UCSD-AML1 (cell line): ENCODE measurements around the gene MTMR4.
"Not testable (repeated sequence)": the region's sequence is repeated elsewhere in the genome, so short reads cannot be mapped to it uniquely, and the experiment has no call there.

Experiments used
- DNase-seq: peaks from one replicate; lab custom pipeline; 2025; ENCODE audit not compliant: unreplicated experiment; lab: John Stamatoyannopoulos, UW

MTMR4 gene

DNA sequence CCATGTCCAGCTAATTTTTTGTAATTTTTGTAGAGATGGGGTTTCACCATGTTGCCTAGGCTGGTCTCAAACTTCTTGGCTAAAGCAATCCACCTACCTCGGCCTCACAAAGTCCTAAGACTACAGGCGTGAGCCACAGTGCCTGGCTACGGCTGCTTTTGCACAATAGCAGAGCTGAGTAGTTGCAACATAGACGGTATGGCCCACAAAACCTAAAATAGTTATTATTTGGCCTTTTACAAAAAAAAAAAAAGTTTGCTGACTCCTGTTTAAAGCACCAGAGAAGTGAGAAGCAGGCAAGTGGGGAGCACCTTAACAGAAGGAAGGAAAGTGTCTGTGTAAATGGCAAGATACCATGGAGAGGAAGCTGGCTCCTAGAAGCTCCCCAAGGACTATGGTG, 20.9 kb downstream of the MTMR4 start:
- DNase-seq = no peak

DNA sequence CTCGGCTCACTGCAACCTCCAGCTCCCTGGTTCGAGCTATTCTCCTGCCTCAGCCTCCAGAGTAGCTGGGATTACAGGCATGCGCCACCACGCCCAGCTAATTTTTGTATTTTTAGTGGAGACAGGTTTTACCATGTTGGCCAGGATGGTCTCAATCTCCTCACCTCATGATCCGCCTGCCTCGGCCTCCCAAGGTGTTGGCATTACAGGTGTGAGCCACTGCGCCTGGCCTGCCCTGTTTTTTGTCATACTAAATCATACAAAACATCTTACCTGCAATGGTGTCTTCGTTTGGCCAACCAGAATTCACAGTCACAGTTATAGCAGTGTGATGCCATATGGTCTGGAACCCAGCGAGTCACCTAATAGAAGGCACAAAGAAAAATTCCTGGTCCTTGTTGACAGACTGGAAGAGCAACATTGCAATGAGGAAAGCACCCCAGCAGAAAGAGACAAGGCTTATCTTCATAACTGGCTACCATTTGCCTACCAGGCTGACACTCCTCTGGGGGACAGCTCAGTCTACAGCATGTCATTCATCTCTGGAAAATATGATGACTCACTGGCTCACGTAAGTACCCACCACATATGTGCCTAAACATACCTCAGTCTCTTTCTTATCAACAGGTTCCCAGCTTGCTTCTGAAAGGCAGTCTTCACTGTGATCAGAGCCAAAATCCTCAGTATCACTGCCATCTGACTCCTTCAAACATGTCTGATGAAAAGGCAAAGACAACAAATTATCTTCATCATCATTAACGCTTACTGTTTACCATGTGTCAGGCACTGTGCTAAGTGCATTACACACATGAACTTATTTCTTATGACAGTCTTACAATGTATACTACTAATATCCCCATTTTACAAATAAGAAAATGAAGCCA, 22.0 kb downstream of the MTMR4 start:
- DNase-seq = no peak

DNA sequence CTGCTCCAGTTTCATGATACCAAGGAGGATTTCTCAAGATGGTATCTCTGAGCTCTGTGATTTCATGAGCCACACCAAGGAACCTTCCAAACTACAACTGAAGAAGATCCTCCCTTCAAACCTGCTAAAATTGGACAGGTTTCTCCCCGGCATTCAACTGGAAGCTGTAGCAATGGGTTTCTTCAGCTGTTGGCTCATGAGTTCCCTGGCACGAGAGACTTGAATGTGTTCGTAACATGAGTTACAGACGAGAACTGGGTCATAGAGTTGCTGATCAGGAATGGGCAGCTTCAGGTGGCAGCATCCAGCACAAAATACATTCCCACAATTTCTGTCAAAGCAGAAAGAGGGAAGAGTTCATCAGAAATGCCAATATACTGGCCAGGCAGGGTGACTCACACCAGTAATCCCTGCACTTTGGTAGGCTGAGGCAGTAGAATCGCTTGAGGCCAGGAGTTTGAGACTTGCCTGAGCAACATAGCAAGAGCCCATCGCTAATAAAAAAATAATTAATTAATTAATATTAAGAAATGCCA, 22.9 kb downstream of the MTMR4 start:
- no peak for DNase-seq

DNA sequence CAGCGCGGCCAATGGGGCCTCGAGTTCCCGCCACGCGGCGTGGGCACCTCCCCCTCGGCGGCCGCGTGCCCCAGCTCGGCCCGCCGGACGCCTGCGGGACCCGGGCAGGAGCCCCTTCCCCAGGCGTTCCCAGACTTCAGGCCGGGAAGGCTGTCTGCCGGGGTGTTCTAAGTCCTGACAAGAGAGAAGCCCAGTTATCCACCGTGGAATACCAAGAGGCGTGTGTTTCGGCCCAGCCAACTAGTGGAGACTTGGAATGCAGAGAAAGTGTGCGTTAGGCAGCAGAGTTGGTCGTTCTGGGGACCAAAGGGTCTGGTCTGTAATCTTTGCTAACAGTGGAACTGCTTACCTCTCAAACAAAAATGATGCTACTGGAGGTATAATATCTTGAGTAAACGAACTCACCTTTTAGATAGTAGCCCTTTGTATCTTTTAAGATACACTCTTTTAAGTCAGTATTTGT, 26.0 kb downstream of the MTMR4 start:
- no peak for DNase-seq

DNA sequence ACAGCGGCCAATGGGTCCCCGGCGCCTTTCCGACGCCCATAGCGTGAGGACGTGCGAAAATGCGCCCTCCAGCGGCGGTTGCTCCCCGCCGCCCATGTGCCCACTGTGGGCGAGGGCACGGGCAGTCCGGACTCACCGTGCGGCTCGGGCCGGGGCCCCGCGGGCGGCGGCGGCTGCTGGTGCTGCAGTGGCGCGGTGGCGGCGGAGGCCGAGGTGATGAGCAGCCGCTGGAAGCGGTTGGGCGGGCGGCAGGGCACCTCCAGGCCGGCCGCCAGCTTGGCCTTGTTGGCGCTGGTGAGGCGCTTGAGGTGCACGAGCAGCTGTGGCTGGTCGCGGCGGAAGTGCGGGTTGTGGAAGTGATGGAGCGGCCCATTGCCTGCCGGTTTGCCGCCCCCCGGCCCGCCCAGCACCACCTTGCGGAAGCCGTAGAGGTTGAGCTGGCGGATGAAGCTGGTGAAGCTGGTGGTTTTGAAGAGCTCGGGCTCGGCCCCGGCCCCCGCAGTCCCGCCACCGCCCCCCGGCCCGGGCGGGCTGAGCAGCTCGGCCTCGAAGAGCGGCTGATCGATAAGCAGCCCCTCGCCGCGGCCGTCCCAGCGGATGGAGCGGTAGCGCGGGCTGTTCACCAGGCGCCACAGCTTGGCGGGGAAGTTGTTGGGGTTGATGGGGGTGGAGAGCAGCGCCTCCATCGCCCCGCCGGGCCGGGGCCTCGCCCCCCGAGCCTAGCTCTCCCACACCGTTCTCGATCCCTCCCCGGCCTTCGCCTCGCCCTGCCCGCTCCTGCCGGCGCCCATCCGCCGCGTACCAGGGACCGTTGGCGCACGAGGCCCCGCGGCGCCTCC, 26.6 kb downstream of the MTMR4 start, which contains the start of gene HSF5:
Gene HSF5, minus strand, starts transcription at position 820 of the 839 bp plus-strand sequence. Its CDS starts 134 bp downstream, at position 686.
- DNase-seq = no peak

DNA sequence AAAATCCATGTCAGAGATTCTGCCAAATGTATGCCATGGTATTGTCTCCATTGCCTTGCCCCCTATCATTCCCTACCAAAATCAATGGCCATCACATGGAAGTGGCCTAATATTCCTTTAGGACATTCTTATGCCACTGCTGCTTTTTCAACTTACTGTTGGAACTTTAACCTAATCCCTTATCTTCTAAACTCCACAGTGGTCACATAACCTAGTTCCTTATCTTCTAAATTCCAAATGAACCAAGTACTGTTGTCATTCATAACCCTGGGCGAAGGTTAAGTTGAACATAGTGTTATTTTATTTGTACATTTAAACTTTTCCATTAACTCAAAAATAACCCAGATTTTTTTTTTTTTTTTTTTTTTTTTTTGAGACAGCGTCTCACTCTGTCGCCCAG, 29.8 kb downstream of the MTMR4 start:
- no peak for DNase-seq

DNA sequence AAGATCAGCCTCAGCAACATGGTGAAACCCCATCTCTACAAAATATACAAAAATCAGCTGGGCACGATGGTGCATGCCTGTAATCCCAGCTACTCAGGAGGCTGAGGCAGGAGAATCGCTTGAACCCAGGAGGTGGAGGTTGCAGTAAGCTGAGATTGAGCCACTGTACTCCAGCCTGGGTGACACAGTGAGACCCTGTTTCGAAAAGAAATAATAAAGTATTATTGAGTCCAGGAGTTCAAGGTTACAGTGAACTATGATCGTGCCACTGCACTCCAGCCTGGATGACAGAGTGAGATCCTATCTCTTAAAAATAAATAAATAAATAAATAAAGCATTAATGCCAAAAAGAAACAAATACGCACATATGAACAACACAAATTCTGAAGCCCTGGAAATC, 32.6 kb downstream of the MTMR4 start:
- not testable (repeated sequence) for DNase-seq

DNA sequence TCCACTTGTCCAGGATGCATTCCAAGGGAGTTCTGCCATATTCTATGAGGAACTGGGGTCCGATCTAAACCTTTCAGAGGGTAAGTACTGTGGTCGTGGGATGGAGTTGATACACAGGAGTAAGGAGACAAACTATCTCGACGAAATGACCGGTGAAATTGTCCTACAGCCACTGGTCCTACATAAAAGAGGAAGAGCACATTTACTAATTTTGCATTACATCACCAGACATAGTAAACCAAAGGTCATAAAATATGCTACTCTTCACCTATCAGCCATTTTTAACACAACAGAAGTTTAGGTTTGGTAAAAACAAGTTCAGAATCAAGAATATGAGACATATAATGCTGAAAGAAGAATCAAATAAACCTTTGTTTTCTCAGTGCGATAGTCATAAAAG, 34.3 kb downstream of the MTMR4 start:
- DNase-seq = no peak

DNA sequence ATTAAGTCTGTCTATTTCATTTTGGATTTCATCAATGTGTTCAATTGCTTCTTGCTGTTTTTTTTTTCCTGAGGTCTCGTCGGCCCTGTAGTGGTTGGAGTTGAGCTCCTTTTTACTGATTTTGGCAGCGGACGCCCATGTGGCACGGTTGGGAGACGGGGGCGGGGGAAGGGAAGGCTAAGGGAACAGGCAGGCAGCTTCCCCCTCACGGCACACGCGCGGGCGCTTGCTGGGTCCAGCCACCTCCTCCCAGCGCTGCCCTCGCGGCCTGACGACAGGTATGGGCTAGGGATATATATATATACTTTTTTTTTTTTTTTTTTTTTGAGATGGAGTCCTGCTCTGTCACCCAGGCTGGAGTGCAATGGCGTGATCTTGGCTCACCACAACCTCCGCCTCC, 37.6 kb downstream of the MTMR4 start:
- no peak for DNase-seq

DNA sequence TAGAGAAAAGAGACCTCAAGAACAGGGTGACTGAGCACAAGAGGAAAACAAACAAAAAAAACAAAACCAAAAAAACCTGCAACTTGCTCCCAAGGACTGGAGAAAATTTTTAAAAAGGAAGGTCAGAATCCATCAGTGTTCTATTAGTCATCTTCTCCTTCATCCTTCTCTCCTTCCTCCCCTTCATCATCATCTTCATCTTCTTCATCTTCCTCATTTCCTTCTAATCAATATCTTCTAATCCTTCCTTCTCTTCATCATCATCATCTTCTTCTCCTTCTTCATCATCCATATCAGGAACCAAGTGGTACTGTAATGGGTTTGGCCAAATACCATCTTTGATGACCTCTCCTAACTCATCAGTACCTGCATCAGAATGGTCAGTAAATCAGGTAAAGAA, 38.5 kb downstream of the MTMR4 start:
- DNase-seq = no peak

DNA sequence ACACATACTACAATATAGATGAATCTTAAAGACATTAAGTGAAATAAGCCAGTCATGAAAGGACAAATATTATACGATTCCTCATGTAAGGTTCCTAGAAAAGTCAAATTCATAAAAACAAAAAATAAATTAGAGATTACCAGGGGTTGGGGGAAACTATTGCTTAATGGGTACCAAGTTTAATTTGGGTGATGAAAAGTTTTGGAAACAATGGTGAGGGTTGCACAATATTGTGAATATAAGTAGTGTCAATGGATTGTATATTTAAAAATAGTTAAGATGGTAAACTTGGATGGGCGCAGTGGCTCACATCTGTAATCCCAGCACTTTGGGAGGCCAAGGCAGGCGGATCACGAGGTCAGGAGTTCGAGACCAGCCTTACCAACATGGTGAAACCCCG, 44.1 kb downstream of the MTMR4 start:
- DNase-seq = no peak

DNA sequence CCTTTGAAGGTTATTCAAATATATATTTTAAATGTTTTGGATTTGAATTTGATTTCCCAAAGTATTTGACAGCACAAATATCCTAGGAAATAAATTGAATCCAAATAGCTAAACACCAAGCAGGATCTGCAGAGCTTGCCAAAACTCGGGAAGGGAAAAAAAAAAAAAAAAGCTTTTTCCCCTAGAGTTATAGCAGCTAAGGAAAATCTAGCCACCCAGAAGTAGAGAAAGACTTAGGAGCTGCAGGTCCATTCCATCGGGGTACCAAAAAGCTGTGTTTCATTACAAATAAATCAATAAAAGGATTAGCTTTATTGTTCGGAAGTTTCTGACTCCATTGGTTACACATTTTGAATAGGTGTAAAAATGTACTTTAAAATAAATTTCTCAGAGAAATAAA, 45.5 kb downstream of the MTMR4 start:
- no peak for DNase-seq

DNA sequence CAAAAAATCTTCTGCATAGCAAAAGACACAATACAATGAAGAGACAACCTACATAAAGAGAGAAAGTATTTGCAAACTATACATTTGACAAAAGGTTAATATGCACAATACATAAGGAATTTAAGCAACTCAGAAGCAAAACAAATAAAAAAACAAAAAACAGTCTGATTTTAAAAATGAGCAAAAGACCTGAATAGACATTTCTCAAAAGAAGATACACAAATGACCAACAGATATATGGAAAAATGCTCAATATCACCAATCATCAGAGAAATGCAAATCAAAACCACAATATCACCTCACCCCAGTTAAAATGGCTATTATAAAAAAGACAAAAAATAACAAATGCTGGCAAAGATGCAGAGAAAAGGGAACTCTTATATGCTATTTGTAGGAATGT, 58.9 kb downstream of the MTMR4 start:
- DNase-seq = no peak

DNA sequence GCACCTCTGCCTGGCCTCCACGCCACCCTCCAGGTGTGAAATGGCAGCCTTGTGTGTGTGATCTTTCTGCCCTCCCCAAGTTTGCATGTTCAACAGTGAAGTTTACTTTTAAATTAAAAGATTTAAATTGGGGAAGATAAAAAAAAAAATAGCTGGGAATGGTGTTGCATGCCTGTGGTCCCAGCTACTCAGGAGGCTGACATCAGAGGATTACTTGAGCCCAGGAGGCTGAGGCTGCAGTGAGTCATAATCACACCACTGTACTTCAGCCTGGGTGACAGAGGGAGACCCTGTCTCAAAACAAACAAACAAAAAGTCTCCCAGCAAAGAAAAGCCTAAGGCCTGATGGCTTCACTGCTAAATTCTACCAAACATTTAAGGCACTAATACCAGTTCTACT, 61.7 kb downstream of the MTMR4 start:
- DNase-seq = no peak

DNA sequence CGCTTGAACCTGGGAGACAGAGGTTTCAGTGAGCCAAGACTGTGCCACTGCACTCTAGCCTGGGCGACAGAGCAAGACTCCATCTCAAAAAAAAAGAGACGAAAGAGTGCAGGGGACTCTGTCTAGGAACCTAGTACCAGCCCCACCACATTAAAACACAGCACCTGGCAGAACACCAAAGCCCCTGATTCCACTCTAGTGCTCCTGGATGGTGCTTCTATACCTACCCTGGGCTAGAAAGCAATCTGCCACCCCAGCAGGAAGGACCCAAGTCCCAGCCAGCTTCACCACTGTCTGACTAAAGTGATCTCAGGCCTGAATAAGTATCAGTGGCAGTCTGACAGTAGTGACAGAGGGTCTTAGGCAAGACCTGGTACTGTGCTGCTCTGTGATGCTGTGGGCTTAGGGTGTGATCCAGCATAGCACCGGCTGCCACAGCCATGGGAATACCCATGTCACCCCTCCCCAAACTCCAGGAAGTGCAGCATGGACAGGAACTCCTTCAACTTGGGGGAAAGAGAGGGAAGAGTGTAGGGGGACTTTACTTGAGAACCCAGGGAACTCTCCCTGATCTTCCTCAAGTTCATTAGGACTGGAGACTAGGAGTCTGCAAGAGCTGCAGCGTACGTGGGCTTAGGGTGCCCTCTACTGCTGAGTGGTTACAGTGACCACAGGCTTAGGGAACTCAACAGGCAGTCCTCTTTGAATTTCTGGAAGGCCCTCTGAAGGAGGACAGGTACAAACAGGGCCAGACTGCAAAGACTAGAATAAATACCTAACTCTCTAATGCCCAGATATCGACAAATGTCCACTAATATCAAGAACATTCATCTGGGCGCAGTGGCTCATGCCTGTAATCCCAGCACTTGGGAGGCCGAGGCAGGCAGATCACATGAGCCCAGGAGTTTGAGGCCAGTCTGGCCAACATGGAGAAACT, 67.1 kb downstream of the MTMR4 start:
- peak; percentile 80 for DNase-seq

DNA sequence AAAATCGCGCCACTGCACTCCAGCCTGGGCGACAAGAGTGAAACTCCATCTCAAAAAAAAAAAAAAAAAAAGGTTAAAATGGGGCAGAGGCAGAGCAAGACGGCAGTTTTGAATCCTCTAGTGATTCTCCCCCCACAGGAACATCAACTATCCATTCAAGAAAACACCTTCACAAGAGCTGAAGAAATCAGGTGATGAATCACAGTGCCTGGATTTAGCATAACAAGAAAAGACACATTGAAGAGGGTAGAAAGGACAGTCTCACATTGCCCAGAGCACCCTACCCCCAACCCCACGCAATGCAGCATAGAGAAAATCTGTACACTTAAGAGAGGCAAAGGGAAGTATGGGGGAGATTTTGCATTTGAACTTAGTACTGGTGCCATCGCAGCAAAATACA, 68.4 kb downstream of the MTMR4 start:
- DNase-seq = no peak
